ENCODE data around the gene STIM1.
"Not testable (repeated sequence)": the region's sequence is repeated elsewhere in the genome, so short reads cannot be mapped to it uniquely, and the experiment has no call there.

Gene STIM1

DNA sequence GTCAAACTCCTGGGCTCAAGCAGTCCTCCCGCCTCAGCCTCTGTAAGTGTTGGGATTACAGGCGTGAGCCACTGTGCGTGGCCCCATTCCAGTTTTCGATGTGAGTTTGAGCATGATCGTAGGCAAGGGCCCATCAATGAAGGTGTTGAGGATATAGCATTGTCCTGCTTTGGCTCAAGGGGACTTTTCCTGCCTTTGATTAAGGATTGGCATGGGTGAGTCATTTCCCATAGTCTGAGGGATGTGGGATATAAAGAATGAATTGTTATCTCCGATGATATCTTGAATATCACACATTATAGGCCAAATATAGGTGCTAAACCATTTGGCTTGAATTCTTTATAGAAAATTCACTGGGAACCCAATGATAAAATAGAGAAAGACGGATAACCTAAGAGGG is 30.4 kb downstream of the STIM1 start:
- DNase-seq (ENCODE audit: low read depth in 2 of 2): no peak

DNA sequence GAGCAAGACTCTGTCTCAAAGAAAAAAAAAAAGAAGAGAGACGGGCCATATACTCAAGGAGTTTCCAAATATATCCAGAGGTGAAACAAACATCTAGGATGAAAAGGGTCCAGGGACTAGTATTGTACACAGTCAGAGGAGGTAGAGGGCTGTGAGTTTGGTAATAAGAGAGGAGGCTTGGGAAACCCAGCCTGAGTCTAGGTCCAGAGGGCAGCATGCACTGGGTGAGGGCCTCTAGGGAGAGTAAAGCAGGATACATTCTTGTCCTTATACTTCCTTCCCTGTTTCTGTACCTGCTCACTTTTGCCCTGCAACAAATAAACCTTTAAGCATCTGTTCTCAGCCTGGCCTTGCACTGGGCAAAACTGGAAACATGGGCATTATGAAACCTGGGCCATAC is 31.5 kb downstream of the STIM1 start:
- no peak for DNase-seq (ENCODE audit: low read depth in 2 of 2)

DNA sequence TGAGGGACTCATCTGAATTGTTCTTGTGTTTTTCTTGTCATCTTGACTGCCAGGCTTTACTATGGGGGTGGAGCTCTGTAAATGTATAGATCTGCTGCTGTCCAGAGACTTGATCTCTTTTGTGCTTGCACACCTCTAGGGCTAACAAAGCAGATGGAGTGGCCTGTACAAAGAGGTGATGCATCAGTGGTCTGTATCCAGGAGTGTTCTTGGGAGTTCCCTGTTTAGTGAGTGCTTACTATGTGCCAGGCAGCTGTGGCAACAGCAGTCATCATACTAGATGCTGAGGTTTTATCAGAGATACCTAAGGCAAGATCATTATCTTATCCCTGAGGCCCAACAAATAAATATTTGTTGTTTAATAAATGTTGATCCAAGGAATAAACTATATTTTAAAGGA is 33.4 kb downstream of the STIM1 start:
- no peak for DNase-seq (ENCODE audit: low read depth in 2 of 2)

DNA sequence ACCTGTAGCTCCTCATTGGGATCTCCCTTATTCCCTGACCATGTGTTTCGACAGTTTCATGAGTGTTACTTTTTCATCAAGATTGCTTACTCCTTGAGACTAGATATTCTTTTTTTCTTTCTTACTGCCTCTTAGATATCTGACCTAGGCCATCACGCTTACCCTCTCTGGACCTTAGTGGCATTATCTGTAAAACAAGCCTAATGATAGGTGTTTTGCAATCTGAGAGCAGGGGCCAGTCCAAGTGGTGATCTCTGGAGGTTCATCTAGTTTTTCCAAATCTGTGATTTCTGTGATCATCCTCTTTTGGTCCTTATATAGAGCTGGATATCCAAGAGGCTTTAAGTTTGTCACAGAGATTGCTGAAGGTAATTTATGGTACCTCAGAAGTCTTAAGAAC is 34.5 kb downstream of the STIM1 start:
- DNase-seq (ENCODE audit: low read depth in 2 of 2): no peak

DNA sequence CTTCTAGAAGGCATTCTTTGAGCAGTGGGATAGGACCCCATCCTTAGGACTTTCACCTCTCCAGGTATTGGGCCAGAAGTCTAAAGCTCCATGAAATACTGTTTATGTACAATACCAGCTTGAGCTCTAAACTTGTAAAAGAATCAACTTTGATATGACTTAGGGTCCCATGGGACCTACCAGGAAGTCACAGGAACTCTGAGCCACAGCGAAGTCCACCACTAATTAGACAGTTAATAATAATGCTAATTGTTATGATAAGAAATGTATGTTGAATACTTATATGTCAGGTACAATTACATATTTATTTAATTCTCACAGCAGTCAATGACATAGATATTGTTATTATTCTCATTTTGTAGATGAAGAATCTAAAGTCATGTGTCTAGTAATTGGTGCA is 35.3 kb downstream of the STIM1 start:
- DNase-seq (ENCODE audit: low read depth in 2 of 2): no peak

DNA sequence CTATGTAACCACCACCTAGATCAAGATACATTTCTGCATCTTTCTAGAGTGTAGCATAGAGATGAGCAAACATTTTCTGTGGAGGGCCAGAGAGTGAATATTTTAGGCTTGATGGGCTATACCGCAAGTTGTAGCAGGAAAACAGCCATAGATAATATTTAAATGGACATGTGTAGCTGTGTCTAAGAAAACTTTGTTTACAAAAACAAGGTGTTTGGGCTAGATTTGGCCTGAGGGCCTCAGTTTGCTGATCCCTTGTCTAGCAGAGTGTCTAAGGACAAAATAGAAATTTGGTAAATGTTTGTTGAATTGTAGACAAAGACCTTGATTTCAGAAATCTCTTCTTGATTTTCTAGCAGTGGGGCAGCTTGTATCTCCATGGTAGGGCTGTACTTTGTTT is 36.3 kb downstream of the STIM1 start:
- DNase-seq (ENCODE audit: low read depth in 2 of 2): no peak

DNA sequence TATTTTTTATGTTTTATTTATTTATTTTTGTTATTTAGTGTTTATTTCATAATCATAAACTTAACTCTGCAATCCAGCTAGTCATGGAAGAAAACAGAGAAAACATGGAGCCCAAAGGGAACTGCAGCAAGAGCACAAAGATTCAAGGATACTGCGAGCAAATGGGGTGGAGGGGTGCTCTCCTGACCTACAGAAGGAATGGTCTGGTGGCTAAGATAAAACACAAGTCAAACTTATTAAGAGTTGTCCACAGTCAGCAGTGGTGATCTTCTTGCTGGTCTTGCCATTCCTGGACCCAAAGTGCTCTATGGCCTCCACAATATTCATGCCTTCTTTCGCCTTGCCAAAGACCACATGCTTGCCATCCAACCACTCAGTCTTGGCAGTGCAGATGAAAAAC is 36.7 kb downstream of the STIM1 start:
- no peak for DNase-seq (ENCODE audit: low read depth in 2 of 2)

DNA sequence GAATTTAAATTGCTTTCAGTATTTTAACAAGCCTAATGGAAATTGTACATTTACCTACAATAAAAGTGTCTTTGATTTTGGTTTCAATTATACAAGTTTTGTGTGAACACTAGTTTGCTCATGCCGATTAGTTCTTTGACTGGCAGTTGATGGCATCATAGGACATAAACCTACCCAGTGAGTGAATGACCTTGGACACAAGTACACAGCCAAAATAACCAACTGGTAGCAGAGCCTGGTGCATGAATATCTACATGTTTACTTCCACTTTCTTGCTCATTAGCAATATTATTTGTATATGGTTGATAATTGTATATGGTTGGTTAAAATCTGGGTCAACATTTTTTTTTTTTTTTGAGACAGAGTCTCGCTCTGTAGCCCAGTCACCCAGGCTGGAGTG is 37.8 kb downstream of the STIM1 start:
- DNase-seq (ENCODE audit: low read depth in 2 of 2): no peak

DNA sequence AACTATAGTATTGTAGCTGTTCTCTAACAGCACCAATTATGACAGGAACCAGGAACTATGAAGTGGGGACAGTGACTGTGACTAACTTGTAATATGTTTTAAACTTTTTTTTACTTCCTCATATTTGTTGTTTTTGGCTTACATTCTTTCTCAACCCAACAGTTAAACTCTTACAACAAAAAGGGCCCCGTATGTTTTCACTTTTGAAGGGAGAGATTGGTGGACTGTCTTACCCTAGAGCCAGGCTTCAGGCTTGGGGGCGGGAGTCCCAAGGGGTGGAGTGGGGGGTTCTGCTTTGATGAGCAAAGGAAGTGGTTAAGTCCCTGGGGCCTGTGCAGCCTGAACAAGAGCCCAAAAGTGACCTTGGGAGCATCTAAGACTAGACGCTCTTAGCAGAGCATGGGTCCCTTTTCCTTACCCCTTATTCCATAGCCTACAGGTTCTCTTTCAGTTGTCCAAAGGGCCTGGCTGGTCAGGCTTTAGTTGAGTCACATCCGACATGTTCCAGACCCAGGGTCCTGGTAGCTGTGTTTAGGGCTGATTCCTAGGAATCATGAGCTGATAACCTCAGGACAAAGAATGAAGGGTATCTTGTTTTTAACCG is 38.8 kb downstream of the STIM1 start:
- DNase-seq (ENCODE audit: low read depth in 2 of 2): no peak

DNA sequence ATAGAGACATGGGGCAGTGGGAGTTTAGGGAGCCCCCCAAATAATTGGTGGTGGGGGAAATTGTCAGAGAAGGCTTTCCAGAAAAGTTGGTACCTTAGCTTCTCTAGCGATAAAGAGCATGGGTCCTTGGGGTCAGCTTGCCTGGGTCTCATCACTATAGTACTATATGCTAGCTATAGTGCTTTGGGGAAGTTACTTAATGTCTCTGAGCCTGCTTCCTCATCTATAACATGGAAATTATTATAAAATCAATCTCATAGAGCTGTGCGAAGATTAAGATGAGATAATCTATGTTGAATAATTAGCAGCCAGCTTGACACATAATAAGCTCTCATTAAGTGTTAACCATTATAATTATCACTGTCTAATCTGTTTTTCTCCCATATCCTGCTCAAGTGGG is 41.2 kb downstream of the STIM1 start:
- DNase-seq (ENCODE audit: low read depth in 2 of 2): no peak

DNA sequence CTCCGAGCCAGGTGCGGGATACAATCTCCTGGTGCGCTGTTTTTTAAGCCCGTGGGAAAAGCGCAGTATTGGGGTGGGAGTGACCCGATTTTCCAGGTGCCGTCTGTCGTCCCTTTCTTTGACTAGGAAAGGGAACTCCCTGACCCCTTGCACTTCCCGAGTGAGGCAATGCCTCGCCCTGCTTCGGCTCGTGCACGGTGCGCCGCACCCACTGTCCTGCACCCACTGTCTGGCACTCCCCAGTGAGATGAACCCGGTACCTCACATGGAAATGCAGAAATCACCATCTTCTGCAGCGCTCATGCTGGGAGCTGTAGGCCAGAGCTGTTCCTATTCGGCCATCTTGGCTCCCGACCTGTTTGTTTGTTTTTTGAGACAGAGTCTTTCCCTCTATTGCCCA is 44.8 kb downstream of the STIM1 start:
- DNase-seq (ENCODE audit: low read depth in 2 of 2): not testable (repeated sequence)

DNA sequence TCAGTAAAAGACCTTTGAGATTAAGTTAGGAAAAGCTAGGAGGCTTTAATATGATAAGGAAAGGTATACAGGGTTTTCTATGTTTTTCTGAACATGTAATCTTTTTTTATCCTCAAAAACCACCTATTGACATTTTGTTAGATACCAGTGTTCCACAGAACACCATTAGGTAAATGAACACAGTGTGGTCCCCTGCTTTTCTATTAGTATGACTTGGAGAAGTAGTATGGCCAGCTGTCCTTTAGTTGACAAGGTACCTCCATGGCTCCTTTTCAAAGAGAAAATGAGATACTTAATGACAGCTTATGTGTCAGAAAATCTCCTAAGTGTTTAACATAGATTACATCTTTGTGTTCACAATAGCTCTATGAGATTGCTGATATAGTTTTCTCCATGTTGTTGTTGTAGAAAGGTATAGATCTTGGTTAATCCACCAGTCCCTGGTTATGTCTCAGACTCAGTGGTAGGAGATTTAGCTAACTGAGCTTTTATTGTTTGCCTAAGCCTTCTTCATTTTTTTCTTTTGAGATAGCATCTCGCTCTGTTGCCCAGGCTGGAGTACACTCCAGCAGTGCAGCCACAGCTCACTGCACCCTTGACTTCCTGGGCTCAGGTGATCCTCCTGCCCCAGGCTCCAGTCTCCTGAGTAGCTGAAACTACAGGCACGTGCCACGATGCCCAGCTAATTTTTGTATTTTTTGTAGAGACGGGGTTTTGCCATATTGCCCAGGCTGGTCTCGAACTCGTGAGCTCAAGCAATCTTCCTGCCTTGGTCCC is 46.0 kb downstream of the STIM1 start:
- DNase-seq (ENCODE audit: low read depth in 2 of 2): no peak

DNA sequence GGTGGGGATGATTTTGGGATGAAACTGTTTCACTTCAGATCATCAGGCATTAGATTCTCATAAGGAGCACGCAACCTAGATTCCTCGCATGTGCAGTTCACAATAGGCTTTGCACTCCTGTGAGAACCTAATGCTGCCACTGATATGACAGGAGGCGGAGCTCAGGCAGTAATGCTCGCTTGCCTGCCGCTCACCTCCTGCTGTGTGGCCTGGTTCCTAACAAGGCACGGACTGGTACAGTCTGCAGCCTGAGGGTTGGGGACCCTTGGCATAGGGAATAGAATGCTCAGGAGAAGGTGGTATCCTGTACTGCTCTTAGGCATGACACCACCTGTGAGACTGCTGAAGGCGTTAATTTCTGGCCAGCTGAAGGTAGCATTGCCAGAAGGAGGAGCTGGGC is 47.0 kb downstream of the STIM1 start:
- DNase-seq (ENCODE audit: low read depth in 2 of 2): no peak

DNA sequence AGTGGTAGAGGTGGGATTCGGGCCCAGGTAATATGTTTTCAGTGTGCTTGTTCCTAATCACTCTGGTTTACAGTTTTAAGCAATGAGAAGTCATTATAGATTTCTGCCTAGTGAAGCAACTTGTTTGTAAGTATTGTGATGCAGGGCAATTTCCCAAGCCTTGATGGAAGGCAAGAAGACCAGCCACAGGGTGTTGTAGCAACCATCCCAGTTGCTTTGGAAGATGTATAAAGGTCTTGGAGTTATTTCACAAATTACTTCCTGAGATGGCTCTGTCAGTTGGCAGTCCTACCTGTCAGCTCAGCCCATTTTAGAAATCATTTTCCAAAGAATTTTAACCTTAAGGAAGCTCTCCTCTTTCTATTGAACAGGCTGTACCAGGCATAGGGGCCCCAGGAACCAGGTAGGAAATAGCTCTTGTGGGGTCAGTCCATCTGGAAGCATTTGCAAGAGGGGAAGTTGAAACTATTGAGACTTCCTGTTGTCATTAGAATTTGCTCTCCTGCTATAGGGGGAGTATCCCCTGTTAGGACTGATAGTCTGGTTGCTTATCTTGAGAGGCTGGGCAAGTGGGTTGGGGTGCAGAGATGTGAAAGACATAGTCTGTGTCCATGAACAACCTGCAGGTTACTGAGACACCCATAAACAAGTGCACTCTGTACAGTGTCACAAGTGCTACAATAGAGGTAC is 47.9 kb downstream of the STIM1 start:
- no peak for DNase-seq (ENCODE audit: low read depth in 2 of 2)

DNA sequence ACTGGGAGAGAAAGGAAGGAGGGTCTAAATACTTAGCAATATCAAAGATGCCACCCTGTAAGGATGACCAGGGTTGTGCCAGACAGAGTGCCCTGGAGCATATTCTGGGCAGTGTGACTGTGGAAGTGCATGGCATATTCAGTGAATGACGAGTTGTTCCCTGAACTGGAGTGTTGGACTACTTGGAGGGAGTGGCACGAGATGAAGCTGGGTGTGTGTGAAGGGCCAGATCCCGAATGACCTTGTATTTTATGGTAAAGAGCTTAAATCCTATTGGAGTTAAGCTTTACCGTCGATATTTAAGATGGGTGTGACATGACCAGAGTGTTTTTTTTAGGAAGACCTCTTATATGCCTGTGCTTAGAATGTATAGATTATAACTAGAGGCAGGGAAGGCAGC is 48.8 kb downstream of the STIM1 start:
- DNase-seq (ENCODE audit: low read depth in 2 of 2): no peak

DNA sequence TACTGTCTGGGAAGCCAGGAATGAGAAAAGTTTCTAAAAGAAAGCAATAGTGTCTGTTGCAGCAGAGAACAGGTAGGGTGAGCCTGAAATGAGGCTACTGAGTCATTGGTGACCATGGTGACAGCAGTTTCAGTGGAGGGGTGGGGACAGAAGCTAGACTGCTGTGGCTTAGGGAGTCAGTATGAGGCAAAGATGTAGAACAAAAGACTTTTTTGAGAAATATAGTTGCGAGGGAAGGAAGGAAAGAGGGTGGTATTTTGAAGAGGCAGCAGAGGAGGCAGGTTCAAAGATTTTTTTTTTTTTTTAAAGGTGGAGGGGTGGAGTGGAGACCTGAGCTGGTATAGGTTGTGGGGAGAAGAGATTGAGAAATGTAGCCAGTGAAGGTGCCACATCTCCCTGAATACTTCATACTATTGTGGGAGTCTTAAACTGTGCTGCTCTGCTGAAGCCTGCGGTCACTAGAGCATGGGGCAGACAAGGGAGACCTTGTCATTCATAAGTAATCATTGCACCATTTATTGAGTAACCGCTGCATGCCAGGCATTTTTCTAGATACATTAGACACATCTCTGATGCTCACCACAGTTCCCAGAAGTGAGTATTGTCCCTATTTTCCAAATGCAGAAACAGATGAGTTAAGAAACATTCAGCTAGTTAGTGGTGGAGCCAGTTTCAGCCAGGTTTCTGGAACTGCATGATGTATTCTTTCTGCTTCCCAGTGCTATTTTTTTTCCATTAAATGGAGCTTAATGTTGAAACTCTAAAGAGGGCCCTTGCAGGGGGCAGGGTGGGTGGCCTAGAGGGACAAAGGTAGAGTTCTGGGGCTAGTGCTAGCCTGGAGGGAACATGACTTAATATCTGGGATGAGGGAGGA is 49.9 kb downstream of the STIM1 start:
- peak; percentile 29 to 61 for DNase-seq (ENCODE audit: low read depth in 2 of 2)

DNA sequence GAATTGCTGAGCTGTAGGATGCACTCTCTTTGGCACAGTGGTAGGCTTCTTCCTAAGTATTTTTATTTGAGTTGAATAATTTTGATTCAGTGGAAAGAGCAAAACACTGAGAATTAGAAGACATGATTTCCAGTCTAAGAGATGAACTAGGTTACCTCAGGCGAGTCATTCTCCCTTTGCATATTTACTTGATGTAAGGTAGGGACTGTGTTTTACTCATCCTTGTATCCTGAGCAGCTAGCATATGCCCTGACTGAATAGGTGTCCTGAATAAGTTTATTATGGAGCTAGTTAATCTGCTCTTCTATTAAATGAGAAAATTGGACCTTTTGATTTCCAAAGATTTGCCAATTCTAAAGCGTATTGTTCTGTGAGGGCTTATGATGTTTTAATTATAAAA is 50.7 kb downstream of the STIM1 start:
- DNase-seq (ENCODE audit: low read depth in 2 of 2): no peak

DNA sequence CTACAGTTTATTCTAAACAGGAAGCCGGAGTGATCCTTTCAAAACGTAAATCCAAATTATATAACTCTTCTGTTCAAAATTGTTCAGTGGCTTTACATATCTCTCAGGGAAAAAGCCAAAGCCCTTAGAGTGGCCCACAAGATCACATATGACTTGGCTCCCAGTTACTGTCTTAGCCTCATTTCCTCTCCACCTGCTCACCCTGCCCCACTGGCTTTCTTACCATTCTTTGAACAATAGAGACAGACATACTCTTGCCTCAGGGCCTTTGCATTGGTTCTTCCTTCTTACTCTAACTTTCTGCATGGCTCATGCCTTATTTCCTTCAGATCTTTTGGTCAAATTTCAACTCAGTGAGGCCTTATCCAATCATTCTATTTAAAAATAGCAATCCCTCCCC is 52.1 kb downstream of the STIM1 start:
- no peak for DNase-seq (ENCODE audit: low read depth in 2 of 2)

DNA sequence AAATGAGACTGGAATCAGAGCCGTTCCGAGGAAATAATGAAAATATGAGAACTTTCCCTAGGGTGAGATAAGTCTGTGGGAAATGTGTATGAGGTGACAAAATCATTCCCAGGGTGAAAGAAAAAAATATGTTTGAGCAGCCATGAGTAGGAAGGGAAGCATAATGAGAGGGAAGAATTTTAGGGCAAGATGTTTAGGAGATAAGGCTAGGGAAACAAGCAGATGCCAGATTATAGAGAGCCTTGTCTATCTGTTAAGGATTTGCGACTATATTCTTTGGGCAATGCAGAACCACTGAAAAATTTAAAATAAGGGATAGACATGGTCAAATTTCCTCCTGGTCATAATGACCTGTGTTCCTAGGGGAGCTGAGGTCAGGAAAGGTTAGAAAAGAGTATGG is 54.4 kb downstream of the STIM1 start:
- no peak for DNase-seq (ENCODE audit: low read depth in 2 of 2)

DNA sequence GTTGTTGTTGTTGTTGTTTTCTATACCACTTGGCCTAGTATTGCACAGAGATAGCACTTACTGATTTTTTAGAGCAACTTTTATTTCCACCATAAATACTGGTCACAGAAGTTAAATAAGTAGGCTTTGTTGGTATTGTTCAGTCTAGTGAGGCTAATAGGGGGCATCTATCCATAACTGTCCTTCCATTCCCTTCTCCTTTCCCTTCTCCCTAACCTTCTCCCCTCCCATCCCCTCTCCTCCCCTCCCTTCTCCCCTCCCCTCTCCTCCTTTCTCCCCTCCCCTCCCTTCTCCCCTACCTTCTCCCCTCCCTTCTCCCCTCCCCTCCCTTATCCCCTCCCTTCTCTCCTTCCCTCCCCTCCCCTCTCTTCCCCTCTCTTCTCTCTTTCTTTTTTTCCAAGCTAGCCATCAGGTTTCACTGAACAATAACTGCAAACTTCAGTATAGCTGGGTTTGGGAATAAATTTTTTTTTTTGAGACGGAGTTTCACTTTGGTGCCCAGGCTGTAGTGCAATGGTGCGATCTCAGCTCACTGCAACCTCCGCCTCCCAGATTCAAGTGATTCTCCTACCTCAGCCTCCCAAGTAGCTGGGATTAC is 56.5 kb downstream of the STIM1 start:
- no peak for DNase-seq (ENCODE audit: low read depth in 2 of 2)

DNA sequence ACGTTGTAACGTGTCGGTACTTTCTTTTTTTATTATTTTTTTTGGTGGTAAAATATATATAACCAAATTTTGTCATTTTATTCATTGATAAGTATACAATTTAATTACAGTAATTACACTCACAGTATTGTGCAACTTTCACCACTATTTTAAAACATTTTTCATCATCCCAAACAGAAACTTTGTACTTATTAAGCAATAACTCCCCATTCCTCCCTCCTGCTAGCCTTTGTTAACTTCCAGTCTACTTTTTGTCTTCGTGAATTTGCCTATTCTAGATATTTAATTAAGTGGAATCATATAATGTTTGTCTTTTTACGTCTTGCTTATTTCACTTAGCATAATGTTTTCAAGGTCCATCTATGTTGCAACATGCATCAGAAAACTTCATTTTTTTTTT is 58.5 kb downstream of the STIM1 start:
- no peak for DNase-seq (ENCODE audit: low read depth in 2 of 2)

DNA sequence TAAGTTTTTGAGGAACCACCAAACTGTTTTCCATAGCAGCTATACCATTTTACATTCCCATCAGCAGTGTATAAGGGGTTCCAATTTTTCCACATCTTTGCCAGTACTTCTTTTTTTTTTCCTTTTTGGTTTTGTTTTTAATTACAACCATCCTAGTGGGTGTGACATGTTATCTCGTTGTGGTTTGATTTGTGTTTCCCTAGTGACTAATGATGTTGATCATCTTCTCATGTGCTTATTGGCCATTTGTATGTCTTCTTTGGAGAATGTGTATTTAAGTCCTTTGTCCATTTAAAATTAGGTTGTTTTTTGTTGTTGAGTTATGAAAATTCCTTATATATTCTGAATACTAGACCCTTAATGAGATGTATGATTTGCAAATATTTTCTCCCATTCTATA is 59.3 kb downstream of the STIM1 start:
- no peak for DNase-seq (ENCODE audit: low read depth in 2 of 2)

All from stimulated activated CD8-positive, alpha-beta memory T cell treated with anti-CD3 and anti-CD28 coated beads, Interleukin-15, amount 100 ng/mL, for 4 hours (primary cell).